ENCODE results near the gene HBD. TPM values are rescaled to one million over a fixed set of nuclear protein-coding genes. Genes with fewer than 3 reads are reported as not detected.

The HBD gene
- total RNA-seq, 1 experiment from 2014 or later: not detected

DNA sequence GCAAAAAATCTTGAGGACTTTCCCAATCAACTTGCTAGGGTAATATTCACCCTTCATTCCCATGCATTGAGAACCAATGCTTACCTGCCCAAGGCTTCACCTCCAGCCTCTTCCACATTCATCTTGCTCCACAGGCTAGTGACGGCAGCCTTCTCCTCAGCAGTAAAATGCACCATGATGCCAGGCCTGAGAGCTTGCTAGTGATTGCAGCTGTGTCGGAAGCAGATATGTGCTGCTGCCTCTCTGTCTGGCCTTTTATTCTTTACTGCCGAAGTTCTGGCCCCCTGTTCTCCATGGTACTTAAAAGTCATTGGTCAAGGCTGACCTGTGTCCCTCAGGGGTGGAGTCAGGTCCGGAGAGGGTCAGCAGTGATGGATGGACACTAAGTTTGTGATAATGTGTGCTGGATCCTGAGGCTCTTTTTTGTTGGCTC is 35.4 kb upstream of the HBD start, which contains the start of gene HBE1:
Gene HBE1, minus strand, starts transcription at position 231 of the 433 bp plus-strand sequence. Its CDS starts 55 bp downstream, at position 176.
- CTCF ChIA-PET: no interaction called here
- intact Hi-C loops (cut with micrococcal nuclease; ENCODE audit: unreplicated experiment): no loop called here
- TF ChIP-seq EZH2 (IDR thresholded peaks at IDR 0.05; ENCODE audit: low read depth): no peak
- TF ChIP-seq, protein P1, sequence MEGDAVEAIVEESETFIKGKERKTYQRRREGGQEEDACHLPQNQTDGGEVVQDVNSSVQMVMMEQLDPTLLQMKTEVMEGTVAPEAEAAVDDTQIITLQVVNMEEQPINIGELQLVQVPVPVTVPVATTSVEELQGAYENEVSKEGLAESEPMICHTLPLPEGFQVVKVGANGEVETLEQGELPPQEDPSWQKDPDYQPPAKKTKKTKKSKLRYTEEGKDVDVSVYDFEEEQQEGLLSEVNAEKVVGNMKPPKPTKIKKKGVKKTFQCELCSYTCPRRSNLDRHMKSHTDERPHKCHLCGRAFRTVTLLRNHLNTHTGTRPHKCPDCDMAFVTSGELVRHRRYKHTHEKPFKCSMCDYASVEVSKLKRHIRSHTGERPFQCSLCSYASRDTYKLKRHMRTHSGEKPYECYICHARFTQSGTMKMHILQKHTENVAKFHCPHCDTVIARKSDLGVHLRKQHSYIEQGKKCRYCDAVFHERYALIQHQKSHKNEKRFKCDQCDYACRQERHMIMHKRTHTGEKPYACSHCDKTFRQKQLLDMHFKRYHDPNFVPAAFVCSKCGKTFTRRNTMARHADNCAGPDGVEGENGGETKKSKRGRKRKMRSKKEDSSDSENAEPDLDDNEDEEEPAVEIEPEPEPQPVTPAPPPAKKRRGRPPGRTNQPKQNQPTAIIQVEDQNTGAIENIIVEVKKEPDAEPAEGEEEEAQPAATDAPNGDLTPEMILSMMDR (conservative IDR thresholded peaks at IDR 0.05): no peak
- no peak for DNase-seq
- Histone ChIP-seq H3K4me1 (replicated peaks; ENCODE audit: insufficient read depth) (no peaks in the 10 kb centered on the region), H3K27ac (no peak within 1 kb of the TSS), H3K27me3 (ENCODE audit: insufficient read depth, low read depth) (no peaks in the 10 kb centered on the region), H3K36me3 (ENCODE audit: low read depth) (no peaks in the 10 kb centered on the region), H3F3A (ENCODE audit: insufficient read depth, low read depth) (no peaks in the 10 kb centered on the region), H4K20me1 (ENCODE audit: insufficient read depth) (no peaks in the 10 kb centered on the region), H3K9me2 (ENCODE audit: insufficient read depth) (no peaks in the 10 kb centered on the region), H3K4me3 (no peak within 1 kb of the TSS), H2AFZ (no peak within 1 kb of the TSS), H3K79me2 (ENCODE audit: low read depth) (no peaks in the 10 kb centered on the region), H3K4me2 (no peak within 1 kb of the TSS), H3K9me3 (ENCODE audit: insufficient read depth, low read depth) (no peaks in the 10 kb centered on the region)
- no TSS peak for BruUV-seq (replicated peaks)
- POLR2A ChIA-PET (ENCODE audit: unreplicated experiment): no interaction called here

DNA sequence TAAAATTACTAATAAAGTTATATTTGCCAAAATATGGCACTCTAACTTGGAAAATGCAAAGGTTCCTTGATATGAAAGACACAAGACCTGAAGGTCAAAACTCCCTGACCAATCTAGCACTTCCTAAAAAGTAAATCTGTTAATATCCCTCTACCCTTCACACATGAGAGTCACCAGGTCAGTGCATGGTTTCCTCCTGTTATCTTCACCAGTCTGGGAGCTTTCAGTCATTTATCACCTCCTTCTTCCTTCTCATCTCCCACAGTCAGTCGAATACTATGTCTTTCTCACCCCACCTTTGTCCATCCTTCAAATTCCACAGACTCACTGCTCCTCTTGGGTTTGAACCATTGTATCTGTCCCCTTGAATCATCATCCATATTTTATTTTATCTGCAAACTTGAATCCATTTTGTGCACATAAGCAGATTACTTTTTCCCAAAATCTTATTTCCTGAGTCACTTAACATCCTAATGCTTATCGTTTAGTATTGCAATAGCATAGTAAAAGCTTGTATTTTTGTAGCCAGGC is 32.8 kb upstream of the HBD start:
- ChIA-PET POLR2A (ENCODE audit: unreplicated experiment) (no interaction called here), CTCF (no interaction called here)
- no TSS peak for BruUV-seq (replicated peaks)
- H4K20me1 ChIP-seq (ENCODE audit: insufficient read depth): no peaks in the 10 kb centered on the region
- DNase-seq: no peak
- no peaks in the 10 kb centered on the region for H3K36me3 ChIP-seq (ENCODE audit: low read depth)
- no peaks in the 10 kb centered on the region for H3K9me2 ChIP-seq (ENCODE audit: insufficient read depth)
- H2AFZ ChIP-seq: no peak overlapping the region
- no peaks in the 10 kb centered on the region for H3K9me3 ChIP-seq (ENCODE audit: insufficient read depth, low read depth)
- H3K4me3 ChIP-seq: no peak overlapping the region
- TF ChIP-seq, protein P1 (conservative IDR thresholded peaks at IDR 0.05): no peak
- no peak for TF ChIP-seq EZH2 (IDR thresholded peaks at IDR 0.05; ENCODE audit: low read depth)
- H3K4me1 ChIP-seq (replicated peaks; ENCODE audit: insufficient read depth): no peaks in the 10 kb centered on the region
- H3K79me2 ChIP-seq (ENCODE audit: low read depth): no peaks in the 10 kb centered on the region
- H3K27ac ChIP-seq: no peak overlapping the region
- intact Hi-C loops (cut with micrococcal nuclease; ENCODE audit: unreplicated experiment): no loop called here
- no peaks in the 10 kb centered on the region for H3F3A ChIP-seq (ENCODE audit: insufficient read depth, low read depth)
- H3K4me2 ChIP-seq: no peak overlapping the region
- H3K27me3 ChIP-seq (ENCODE audit: insufficient read depth, low read depth): no peaks in the 10 kb centered on the region

DNA sequence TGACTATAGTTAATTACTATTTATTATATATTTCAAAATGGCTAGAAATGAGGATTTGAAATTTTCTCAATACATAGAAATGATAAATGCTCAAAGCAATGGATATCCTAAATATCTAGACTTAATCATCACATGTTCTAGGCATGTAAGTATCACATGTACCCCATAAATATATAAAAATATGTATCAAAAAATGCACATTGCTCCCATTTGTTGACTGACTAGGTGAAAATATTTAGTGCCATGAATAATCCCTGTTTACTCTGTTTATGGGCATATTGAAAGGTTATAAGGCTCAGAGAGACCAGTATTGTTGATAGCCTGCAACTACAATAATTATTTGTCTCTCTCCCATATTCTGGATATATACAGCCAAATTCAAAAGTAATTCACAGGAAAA is 32.3 kb upstream of the HBD start:
- ChIA-PET CTCF (no interaction called here), POLR2A (ENCODE audit: unreplicated experiment) (no interaction called here)
- H3K4me1 ChIP-seq (replicated peaks; ENCODE audit: insufficient read depth): no peaks in the 10 kb centered on the region
- no peak for DNase-seq
- no peaks in the 10 kb centered on the region for H3K27me3 ChIP-seq (ENCODE audit: insufficient read depth, low read depth)
- intact Hi-C loops (cut with micrococcal nuclease; ENCODE audit: unreplicated experiment): no loop called here
- no peak overlapping the region for H3K4me2 ChIP-seq
- no peaks in the 10 kb centered on the region for H4K20me1 ChIP-seq (ENCODE audit: insufficient read depth)
- no peak overlapping the region for H2AFZ ChIP-seq
- TF ChIP-seq, protein P1 (conservative IDR thresholded peaks at IDR 0.05): no peak
- no peak for TF ChIP-seq EZH2 (IDR thresholded peaks at IDR 0.05; ENCODE audit: low read depth)
- no peaks in the 10 kb centered on the region for H3F3A ChIP-seq (ENCODE audit: insufficient read depth, low read depth)
- BruUV-seq (replicated peaks): no TSS peak
- no peaks in the 10 kb centered on the region for H3K79me2 ChIP-seq (ENCODE audit: low read depth)
- no peak overlapping the region for H3K4me3 ChIP-seq
- no peaks in the 10 kb centered on the region for H3K9me3 ChIP-seq (ENCODE audit: insufficient read depth, low read depth)
- H3K9me2 ChIP-seq (ENCODE audit: insufficient read depth): no peaks in the 10 kb centered on the region
- no peaks in the 10 kb centered on the region for H3K36me3 ChIP-seq (ENCODE audit: low read depth)
- H3K27ac ChIP-seq: no peak overlapping the region

Data from PC-9 (cell line).